ENCODE measurements around the gene SRXN1.

Gene SRXN1

GRCh38 chr20:634148-634925 lies 18.7 kb downstream of the SRXN1 start:
- DNase-seq, result no peak

GRCh38 chr20:631101-631500 lies 21.9 kb downstream of the SRXN1 start:
- DNase-seq, result no peak

- no peak for DNase-seq
Measured at GRCh38 chr20:626579-626978, 26.4 kb downstream of the SRXN1 start.

- no peak for DNase-seq
Measured at GRCh38 chr20:625360-625932, 27.6 kb downstream of the SRXN1 start.

- DNase-seq, result no peak
Measured at GRCh38 chr20:623704-624103, 29.3 kb downstream of the SRXN1 start.

GRCh38 chr20:623021-623420 lies 30.0 kb downstream of the SRXN1 start:
- no peak for DNase-seq

GRCh38 chr20:622161-622560 lies 30.8 kb downstream of the SRXN1 start:
- DNase-seq, result no peak

- no peak for DNase-seq
Measured at GRCh38 chr20:621125-621756, 31.8 kb downstream of the SRXN1 start.

GRCh38 chr20:620246-620645 lies 32.8 kb downstream of the SRXN1 start:
- no peak for DNase-seq

- no peak for DNase-seq
Measured at GRCh38 chr20:618980-619379, 34.0 kb downstream of the SRXN1 start.

- DNase-seq, result no peak
Measured at GRCh38 chr20:617934-618690, 34.9 kb downstream of the SRXN1 start.

- DNase-seq, result no peak
Measured at GRCh38 chr20:615514-615913, 37.5 kb downstream of the SRXN1 start.

- DNase-seq, result no peak
Measured at GRCh38 chr20:611843-612185, 41.2 kb downstream of the SRXN1 start.

- no peak for DNase-seq
Measured at GRCh38 chr20:611047-611842, 41.8 kb downstream of the SRXN1 start.

- no peak for DNase-seq
Measured at GRCh38 chr20:610130-611046, 42.6 kb downstream of the SRXN1 start, which contains the start of gene TCF15. TCF15 (minus strand) TSS chr20:610309; CDS start chr20:610237, 72 bp downstream.

GRCh38 chr20:609371-609964 lies 43.5 kb downstream of the SRXN1 start:
- no peak for DNase-seq

- DNase-seq, result no peak
Measured at GRCh38 chr20:608970-609369, 44.0 kb downstream of the SRXN1 start.

- no peak for DNase-seq
Measured at GRCh38 chr20:607476-607875, 45.5 kb downstream of the SRXN1 start.

GRCh38 chr20:605237-605636 lies 47.8 kb downstream of the SRXN1 start:
- no peak for DNase-seq

GRCh38 chr20:603116-603640 lies 49.8 kb downstream of the SRXN1 start:
- DNase-seq, result no peak
